Mucosa of stomach (tissue), 1 donor: ENCODE measurements around the gene PECR.
A peak's percentile ranks its signal among the peaks of the same experiment; 100 is the strongest.

Source experiments
- H3K27me3 ChIP-seq: one replicate; pipeline ENCODE4 v1.7.0; 2013; ENCODE audit warnings: mild to moderate bottlenecking, low read length; ENCODE audit not compliant: control insufficient read depth, insufficient read depth
- H3K36me3 ChIP-seq: one replicate; pipeline ENCODE4 v1.7.0; 2013; ENCODE audit warnings: low read length; ENCODE audit not compliant: control insufficient read depth, insufficient read depth
- H3K4me1 ChIP-seq: one replicate; pipeline ENCODE4 v1.7.0; 2013; ENCODE audit warnings: mild to moderate bottlenecking, low read length; ENCODE audit not compliant: control insufficient read depth, insufficient read depth
- H3K4me3 ChIP-seq: one replicate; pipeline ENCODE4 v1.7.0; 2013; ENCODE audit warnings: low read length
- H3K9ac ChIP-seq: one replicate; pipeline ENCODE4 v1.7.0; 2013; ENCODE audit warnings: mild to moderate bottlenecking, low read length, moderate library complexity
- H3K9me3 ChIP-seq: one replicate; pipeline ENCODE4 v1.7.0; 2013; ENCODE audit warnings: mild to moderate bottlenecking, low read length, moderate library complexity; ENCODE audit not compliant: control insufficient read depth
- donor health status: Pancreatic carcinoma.

PECR gene

GRCh38 chr2:216059233-216059834 lies 22.3 kb downstream of the PECR start:
- no peaks in the 10 kb centered on the region for H3K36me3 ChIP-seq
- H3K27me3 ChIP-seq = no peaks in the 10 kb centered on the region
- peaks cover 14% of the 10 kb centered on the region for H3K4me1 ChIP-seq
- no peaks in the 10 kb centered on the region for H3K9me3 ChIP-seq
- H3K4me3 ChIP-seq = no peak overlapping the region
- H3K9ac ChIP-seq = no peak overlapping the region

GRCh38 chr2:216057688-216058193 lies 23.9 kb downstream of the PECR start:
- H3K36me3 ChIP-seq = no peaks in the 10 kb centered on the region
- H3K4me3 ChIP-seq = no peak overlapping the region
- H3K27me3 ChIP-seq = no peaks in the 10 kb centered on the region
- no peaks in the 10 kb centered on the region for H3K9me3 ChIP-seq
- peak overlapping the region; percentile 22 for H3K9ac ChIP-seq
- H3K4me1 ChIP-seq = peaks cover 14% of the 10 kb centered on the region

GRCh38 chr2:216056739-216057138 lies 24.9 kb downstream of the PECR start:
- H3K36me3 ChIP-seq = no peaks in the 10 kb centered on the region
- H3K4me1 ChIP-seq = peaks cover 14% of the 10 kb centered on the region
- no peak overlapping the region for H3K4me3 ChIP-seq
- no peaks in the 10 kb centered on the region for H3K9me3 ChIP-seq
- H3K9ac ChIP-seq = no peak overlapping the region
- no peaks in the 10 kb centered on the region for H3K27me3 ChIP-seq

GRCh38 chr2:216055680-216056079 lies 25.9 kb downstream of the PECR start:
- Histone ChIP-seq H3K4me3 (no peak overlapping the region), H3K4me1 (peaks cover 14% of the 10 kb centered on the region), H3K9ac (no peak overlapping the region), H3K27me3 (no peaks in the 10 kb centered on the region), H3K36me3 (no peaks in the 10 kb centered on the region), H3K9me3 (no peaks in the 10 kb centered on the region)

- Histone ChIP-seq H3K4me1 (peaks cover 6% of the 10 kb centered on the region), H3K9ac (no peak overlapping the region), H3K4me3 (no peak overlapping the region), H3K36me3 (no peaks in the 10 kb centered on the region), H3K27me3 (no peaks in the 10 kb centered on the region), H3K9me3 (no peaks in the 10 kb centered on the region)
These were observed 29.2 kb downstream of the PECR start for GRCh38 chr2:216052420-216052819.

- no peaks in the 10 kb centered on the region for H3K4me1 ChIP-seq
- no peaks in the 10 kb centered on the region for H3K36me3 ChIP-seq
- H3K9ac ChIP-seq = no peak overlapping the region
- H3K4me3 ChIP-seq = no peak overlapping the region
- no peaks in the 10 kb centered on the region for H3K9me3 ChIP-seq
- H3K27me3 ChIP-seq = no peaks in the 10 kb centered on the region
These were observed 30.3 kb downstream of the PECR start for GRCh38 chr2:216051350-216051749.

- H3K9ac ChIP-seq = no peak overlapping the region
- no peaks in the 10 kb centered on the region for H3K4me1 ChIP-seq
- no peaks in the 10 kb centered on the region for H3K9me3 ChIP-seq
- no peaks in the 10 kb centered on the region for H3K36me3 ChIP-seq
- no peaks in the 10 kb centered on the region for H3K27me3 ChIP-seq
- H3K4me3 ChIP-seq = no peak overlapping the region
These were observed 32.2 kb downstream of the PECR start for GRCh38 chr2:216049452-216049851.

- Histone ChIP-seq H3K4me3 (no peak overlapping the region), H3K9me3 (no peaks in the 10 kb centered on the region), H3K36me3 (no peaks in the 10 kb centered on the region), H3K27me3 (no peaks in the 10 kb centered on the region), H3K9ac (no peak overlapping the region), H3K4me1 (no peaks in the 10 kb centered on the region)
These were observed 34.2 kb downstream of the PECR start for GRCh38 chr2:216047397-216047796.

GRCh38 chr2:216044883-216045486 lies 36.6 kb downstream of the PECR start:
- Histone ChIP-seq H3K4me3 (no peak overlapping the region), H3K9ac (no peak overlapping the region), H3K9me3 (no peaks in the 10 kb centered on the region), H3K36me3 (no peaks in the 10 kb centered on the region), H3K27me3 (no peaks in the 10 kb centered on the region), H3K4me1 (no peaks in the 10 kb centered on the region)

- H3K9me3 ChIP-seq = no peaks in the 10 kb centered on the region
- H3K27me3 ChIP-seq = no peaks in the 10 kb centered on the region
- H3K9ac ChIP-seq = no peak overlapping the region
- no peaks in the 10 kb centered on the region for H3K4me1 ChIP-seq
- H3K4me3 ChIP-seq = no peak overlapping the region
- no peaks in the 10 kb centered on the region for H3K36me3 ChIP-seq
These were observed 37.7 kb downstream of the PECR start for GRCh38 chr2:216043949-216044348.

GRCh38 chr2:216041438-216041837 lies 40.2 kb downstream of the PECR start:
- Histone ChIP-seq H3K4me3 (no peak overlapping the region), H3K4me1 (no peaks in the 10 kb centered on the region), H3K9ac (no peak overlapping the region), H3K9me3 (no peaks in the 10 kb centered on the region), H3K27me3 (no peaks in the 10 kb centered on the region), H3K36me3 (no peaks in the 10 kb centered on the region)

GRCh38 chr2:216039918-216040317 lies 41.7 kb downstream of the PECR start:
- Histone ChIP-seq H3K9me3 (no peaks in the 10 kb centered on the region), H3K4me3 (no peak overlapping the region), H3K27me3 (no peaks in the 10 kb centered on the region), H3K9ac (no peak overlapping the region), H3K4me1 (no peaks in the 10 kb centered on the region), H3K36me3 (no peaks in the 10 kb centered on the region)
